NCI-H2107 treated with DMSO at 0.1 percent for 48 hours (cell line): ENCODE measurements around the gene SHISA3.
"Not testable (repeated sequence)": the region's sequence is repeated elsewhere in the genome, so short reads cannot be mapped to it uniquely, and the experiment has no call there.

Experiments
- DNase-seq: peaks from one replicate; lab custom pipeline; 2025; ENCODE audit not compliant: unreplicated experiment; lab: John Stamatoyannopoulos, UW

Gene SHISA3

DNA sequence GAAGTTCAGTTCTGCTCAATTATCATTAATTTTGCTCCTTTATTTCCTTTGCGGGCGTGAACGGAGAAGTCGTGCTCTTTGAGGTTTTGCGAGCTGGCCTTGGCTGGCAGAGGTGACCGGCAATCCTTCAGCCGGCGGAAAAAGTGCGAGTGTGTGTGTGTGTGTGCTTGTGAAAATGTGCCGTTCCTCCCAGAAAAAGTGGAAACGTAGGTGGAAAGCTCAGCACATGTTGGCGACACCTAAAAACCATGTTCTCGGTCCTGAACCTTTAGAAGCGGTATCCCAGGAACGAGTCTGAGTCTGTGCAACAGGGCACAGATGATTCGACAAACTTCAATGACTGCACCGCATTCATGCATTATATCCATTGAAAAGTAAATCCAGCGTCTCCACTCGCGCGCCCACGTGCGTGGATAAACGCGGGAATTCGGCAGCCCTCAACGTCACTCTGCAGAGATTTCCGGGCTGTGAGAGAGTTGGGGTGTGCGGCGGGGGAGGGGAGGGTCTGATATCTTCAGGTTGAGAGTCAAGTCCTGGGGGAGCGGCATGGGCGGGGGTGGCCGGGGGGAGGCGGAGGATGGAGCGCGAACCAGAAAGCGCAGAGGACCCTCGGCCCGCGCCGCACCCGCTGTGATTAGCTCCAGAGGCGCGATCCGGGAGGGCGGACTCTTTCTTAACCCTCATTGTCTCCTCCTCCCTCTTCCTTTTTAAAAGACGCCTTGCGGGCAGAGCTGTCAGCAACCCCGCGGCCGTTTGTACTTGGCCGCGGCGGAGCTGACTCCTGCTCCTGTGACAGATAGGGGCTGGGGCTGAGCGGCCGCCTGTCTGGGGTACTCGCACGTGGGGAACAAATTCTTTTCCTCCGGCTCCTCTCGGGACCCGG lies at the start of gene SHISA3:
TSS of gene SHISA3 (plus strand) at position 737 of the 883 bp plus-strand sequence. CDS start 569 bp downstream, outside the sequence.
- no peak for DNase-seq

DNA sequence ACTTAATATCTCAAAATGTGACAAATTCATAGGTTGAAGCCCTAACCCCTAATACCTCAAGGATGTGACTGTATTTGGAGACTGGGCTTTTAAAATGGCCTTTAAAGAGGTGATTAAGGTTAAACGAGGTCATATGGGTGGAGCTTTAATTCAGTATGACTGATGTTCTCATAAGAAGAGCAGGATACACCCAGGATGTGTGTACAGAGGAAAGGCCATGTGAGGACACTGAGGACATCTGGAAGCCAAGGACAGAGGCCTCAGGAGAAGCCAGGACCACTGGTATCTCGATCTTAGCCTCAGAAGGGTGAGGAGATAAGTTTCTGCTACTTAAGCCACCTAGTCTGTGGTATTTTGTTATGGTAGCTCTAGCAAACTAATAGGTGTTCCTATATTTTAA lies 49.0 kb upstream of the SHISA3 start:
- DNase-seq, result no peak

DNA sequence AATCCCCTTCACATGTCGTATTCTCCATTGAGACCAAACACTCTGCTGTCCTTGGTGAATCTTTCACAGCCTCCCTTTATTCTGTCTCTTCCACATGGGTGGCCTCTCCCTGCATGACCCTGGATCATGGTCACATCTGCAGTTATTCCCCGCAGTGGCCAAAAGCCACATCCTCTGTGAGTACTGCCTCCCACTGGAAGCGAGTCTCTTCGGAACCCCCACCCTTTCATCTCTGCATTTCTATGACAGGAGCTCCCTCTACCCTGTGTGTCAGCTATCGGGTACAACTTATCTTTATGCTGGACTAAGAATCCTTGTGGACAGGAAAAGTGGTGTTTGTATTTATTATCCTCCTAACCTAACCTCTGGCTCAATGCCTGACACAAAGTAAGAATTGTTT lies 48.6 kb upstream of the SHISA3 start:
- no peak for DNase-seq

GRCh38 chr4:42350611-42351182 lies 46.6 kb upstream of the SHISA3 start:
- DNase-seq, result no peak

DNA sequence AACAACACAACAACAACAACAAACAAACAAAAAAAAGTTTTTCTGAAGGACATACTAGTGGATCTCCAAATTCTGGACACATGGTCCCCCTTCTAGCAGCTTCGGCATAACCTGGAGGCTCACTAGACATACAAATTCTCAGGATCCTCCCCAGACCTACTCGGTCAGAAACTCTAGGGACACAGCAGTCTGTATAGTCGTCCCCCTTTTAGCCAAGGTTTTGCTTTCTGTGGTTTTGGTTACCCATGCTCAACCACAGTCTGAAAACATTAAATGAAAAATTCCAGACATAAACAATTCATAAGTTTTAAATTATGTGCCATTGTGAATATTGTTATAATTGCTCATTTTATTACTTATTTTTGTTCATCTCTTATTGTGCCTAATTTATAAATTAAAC lies 45.2 kb upstream of the SHISA3 start:
- no peak for DNase-seq

DNA sequence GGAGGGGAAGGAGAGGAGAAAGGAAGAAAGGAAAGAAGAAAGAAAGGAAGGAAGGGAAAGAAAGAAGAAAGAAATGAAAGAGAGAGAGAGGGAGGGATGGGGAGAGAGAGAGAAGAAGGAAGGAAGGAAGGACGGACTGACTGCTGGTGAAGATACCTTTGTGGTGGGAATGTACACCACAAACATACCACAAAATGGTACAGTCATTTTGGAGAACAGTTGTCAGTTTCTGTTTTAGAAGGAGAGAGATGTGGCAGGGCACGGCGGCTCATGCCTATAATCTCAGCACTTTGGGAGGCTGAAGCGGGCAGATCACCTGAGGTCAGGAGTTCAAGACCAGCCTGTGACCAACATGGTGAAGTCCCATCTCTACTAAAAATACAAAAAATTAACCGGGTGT lies 40.0 kb upstream of the SHISA3 start:
- no peak for DNase-seq

GRCh38 chr4:42359711-42360110 lies 37.6 kb upstream of the SHISA3 start:
- no peak for DNase-seq

GRCh38 chr4:42360256-42360669 lies 37.0 kb upstream of the SHISA3 start:
- DNase-seq, result no peak

- no peak for DNase-seq
These were observed 35.8 kb upstream of the SHISA3 start for GRCh38 chr4:42361456-42361855.

GRCh38 chr4:42362591-42362990 lies 34.7 kb upstream of the SHISA3 start:
- DNase-seq, result no peak

GRCh38 chr4:42363614-42364013 lies 33.7 kb upstream of the SHISA3 start:
- no peak for DNase-seq

GRCh38 chr4:42364266-42365053 lies 32.8 kb upstream of the SHISA3 start:
- DNase-seq, result no peak

GRCh38 chr4:42366959-42367358 lies 30.3 kb upstream of the SHISA3 start:
- DNase-seq, result no peak

DNA sequence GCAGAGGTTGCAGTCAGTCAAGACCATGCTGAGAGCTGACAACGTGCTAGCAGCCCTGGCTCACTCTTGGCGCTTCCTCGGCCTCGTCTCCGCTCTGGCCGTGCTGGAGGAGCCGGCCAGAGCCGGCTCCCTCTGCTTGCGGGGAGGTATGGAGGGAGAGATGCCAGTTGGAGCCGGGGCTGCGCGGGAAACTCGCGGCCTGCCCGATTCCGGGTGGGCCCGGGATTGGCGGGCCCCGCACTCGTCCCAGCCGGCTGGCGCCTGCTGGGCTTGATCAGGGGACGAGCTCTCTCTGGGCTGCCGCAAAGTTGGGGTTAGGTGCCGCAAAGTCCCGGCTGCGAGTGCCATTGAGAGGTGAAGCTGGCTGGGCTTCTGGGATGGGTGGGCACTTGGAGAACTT lies 27.8 kb upstream of the SHISA3 start:
- no peak for DNase-seq

DNA sequence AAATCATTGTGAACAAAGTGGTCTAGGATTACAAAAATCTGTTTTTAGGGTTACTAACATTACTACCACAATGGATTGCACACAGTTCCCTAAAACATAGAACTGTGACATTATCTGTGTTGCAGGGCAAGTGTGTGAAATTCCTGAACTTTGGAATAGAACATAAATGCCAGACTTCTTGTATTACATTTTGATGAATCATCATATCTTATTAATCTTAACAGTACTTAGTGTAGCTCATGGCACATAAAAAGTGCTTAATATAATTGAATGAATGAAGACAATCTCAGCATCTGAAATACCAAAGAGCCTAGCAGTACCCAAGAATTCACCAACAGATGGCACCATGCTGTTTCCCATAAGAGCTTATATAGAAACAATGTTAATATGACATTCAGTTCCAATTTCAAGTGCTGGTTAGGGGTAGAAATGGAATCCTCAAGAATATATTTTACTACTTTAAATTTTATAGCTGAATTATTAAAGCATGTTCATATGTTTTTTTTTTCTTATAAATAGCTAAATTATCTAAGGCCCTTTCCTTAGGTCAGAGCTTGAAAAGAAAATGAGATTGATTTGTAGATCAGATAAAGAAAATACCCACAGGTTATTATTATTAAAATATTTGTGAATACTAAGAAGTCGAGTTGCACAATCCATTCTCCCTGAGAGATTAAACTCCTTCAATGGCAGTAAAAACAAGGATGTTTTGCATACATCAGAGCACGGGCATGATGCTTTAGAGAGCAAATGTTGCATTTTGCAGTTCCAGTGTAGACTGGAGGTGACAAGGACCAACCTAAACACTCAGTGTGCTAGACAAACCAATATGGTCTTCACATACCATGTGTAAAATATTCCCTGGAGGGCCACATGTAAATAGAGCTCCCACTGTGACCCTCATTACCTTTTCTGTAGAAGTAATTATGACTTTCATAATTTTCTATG lies 25.7 kb upstream of the SHISA3 start:
- DNase-seq, result peak; percentile 14

GRCh38 chr4:42372303-42372702 lies 25.0 kb upstream of the SHISA3 start:
- not testable (repeated sequence) for DNase-seq

GRCh38 chr4:42377497-42377896 lies 19.8 kb upstream of the SHISA3 start:
- DNase-seq, result no peak

DNA sequence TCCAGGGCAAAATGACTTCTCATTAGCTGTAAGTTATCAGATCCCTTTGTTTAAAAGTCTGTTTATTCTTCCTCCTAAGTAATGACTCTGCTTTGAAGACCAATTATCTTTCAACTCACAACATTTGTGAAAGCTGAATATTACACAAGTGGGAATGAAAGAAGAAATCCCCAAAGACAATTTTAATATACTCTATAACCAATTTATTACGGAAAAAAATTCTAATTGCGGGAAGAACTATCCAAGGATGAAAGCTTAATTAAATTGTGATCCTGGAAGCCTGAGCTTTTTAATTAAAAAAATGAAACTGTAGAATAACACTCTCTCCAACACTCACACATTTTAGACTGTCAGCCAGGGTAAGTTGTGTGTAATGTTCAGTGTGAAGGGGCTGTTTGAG lies 15.6 kb upstream of the SHISA3 start:
- DNase-seq, result no peak

DNA sequence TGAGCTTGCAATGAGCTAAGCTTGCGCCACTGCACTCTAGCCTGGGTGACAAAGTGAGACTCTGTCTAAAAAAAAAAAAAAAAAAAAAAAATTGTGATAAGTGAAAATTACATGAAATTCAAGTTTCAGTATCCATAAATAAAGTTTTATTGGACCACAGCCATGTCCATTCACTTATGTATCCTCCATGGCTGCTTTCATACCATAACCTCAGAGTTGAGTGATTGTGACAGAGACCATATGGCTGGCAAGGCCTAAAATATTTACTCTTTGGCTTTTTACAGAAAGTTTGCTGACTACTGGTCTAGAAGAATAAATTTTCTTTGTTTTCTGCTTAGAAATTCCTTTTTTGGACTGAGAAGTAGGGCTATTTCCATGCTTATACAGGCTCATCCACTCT lies 11.8 kb upstream of the SHISA3 start:
- no peak for DNase-seq

DNA sequence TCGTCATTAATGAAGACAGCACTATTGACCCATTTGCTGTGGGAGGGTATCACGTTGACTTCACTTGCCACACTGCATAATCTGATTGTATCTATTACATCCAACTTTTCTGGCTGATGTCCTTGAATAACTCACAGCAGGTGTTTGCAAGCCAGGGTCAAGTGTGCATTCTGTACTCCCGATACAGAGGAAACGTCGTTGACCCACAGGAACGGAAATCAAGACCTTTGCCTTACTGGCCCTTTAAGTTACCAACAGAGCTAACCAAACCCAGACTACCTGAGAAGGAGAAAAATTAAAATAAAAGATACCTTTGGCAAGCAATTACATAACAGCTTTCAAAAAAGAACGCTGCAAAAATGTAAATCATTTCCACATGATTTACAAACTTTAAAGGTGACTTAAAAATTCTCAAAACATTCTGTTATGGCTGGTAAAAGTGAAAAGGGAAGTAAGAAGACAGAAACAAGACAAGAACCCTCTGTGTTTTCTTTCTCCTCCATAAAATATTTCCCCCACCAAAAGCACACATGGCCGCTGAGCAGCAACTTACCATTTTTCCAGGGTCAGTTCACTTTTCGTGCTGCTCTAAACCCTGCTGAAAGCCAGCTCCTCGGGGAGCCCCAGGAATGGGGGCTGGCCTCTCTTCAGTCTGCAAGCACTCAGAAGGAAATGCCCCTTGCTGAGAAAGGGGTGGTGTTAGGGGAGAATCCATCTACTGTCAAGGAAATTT lies 6.5 kb upstream of the SHISA3 start:
- no peak for DNase-seq
